CD14-positive monocyte (primary cell): ENCODE data around the gene EMILIN2. TPM values are rescaled to one million over a fixed set of nuclear protein-coding genes. Genes with fewer than 3 reads are reported as not detected.
A peak's percentile ranks its signal among the peaks of the same experiment; 100 is the strongest.

ENCODE experiments used
- DNase-seq, 3 donors: peaks; one replicate each; pipeline ENCODE4 v3.0.0-alpha.2; 2011 to 2022
- H2AFZ ChIP-seq: 2 replicates; pipeline ENCODE4 v1.6.0; 2012; ENCODE audit warnings: mild to moderate bottlenecking, low read depth, low read length, inconsistent platforms; ENCODE audit not compliant: insufficient read depth, poor library complexity, severe bottlenecking
- H3K27ac ChIP-seq, 2 donors: 1 replicate in 1 of 2; 2 replicates in 1 of 2; pipeline ENCODE4 v1.5.1; 2012 to 2013; ENCODE audit warnings: low read length in 2 of 2, control low read depth in 1 of 2, inconsistent platforms in 1 of 2, low read depth in 1 of 2, mild to moderate bottlenecking in 1 of 2
- H3K27me3 ChIP-seq, 2 donors: one replicate each; pipeline versions ENCODE4 v1.6.0 to v1.6.1; 2011 to 2013; ENCODE audit warnings: low read length in 2 of 2; ENCODE audit not compliant: control insufficient read depth in 2 of 2, insufficient read depth in 2 of 2
- H3K36me3 ChIP-seq, 2 donors: replicated peaks in 1 of 2; 1 replicate in 1 of 2; 2 replicates in 1 of 2; pipeline versions ENCODE4 v1.5.1 to v1.6.1; 2012 to 2013; ENCODE audit warnings: low read length in 2 of 2, control low read depth in 1 of 2, inconsistent platforms in 1 of 2, mild to moderate bottlenecking in 1 of 2; ENCODE audit not compliant: insufficient read depth in 2 of 2, control insufficient read depth in 1 of 2
- H3K4me1 ChIP-seq, 2 donors: 1 replicate in 1 of 2; 2 replicates in 1 of 2; pipeline versions ENCODE4 v1.5.1 to v1.6.1; 2012 to 2013; ENCODE audit warnings: low read length in 2 of 2, control low read depth in 1 of 2, inconsistent platforms in 1 of 2, mild to moderate bottlenecking in 1 of 2, moderate library complexity in 1 of 2; ENCODE audit not compliant: insufficient read depth in 2 of 2, control insufficient read depth in 1 of 2
- H3K4me2 ChIP-seq: replicated peaks from 2 replicates; pipeline ENCODE3; 2012; ENCODE audit warnings: low read length, moderate library complexity, mild to moderate bottlenecking; ENCODE audit not compliant: poor library complexity, severe bottlenecking; ENCODE audit errors: extremely low read depth
- H3K4me3 ChIP-seq, 3 experiments: fragments of 200-600 bp in 1 of 3; sonication (generic) in 1 of 3; replicated peaks in 1 of 3; 1 replicate in 2 of 3; 2 replicates in 1 of 3; pipeline ENCODE4 v1.5.1; 2011 to 2013; ENCODE audit warnings: low read length in 3 of 3, mild to moderate bottlenecking in 3 of 3, control low read depth in 2 of 3, low read depth in 2 of 3, inconsistent platforms in 1 of 3, moderate library complexity in 1 of 3
- H3K79me2 ChIP-seq: 2 replicates; pipeline ENCODE4 v1.6.0; 2012; ENCODE audit warnings: mild to moderate bottlenecking, control low read depth, inconsistent platforms, low read length, moderate library complexity; ENCODE audit not compliant: insufficient read depth
- H3K9ac ChIP-seq: 2 replicates; pipeline ENCODE4 v1.6.0; 2017; ENCODE audit warnings: low read length, mild to moderate bottlenecking; ENCODE audit not compliant: insufficient read depth, poor library complexity, severe bottlenecking
- H3K9me3 ChIP-seq, 2 donors: replicated peaks in 1 of 2; 1 replicate in 1 of 2; 2 replicates in 1 of 2; pipeline versions ENCODE4 v1.5.1 to v1.6.1; 2012 to 2013; ENCODE audit warnings: low read length in 2 of 2, control low read depth in 1 of 2; ENCODE audit not compliant: control insufficient read depth in 1 of 2, insufficient read depth in 1 of 2
- H4K20me1 ChIP-seq: 2 replicates; pipeline ENCODE4 v1.6.0; 2012; ENCODE audit warnings: mild to moderate bottlenecking, low read length, control low read depth, moderate library complexity; ENCODE audit not compliant: insufficient read depth
- H3K27ac Mint-ChIP-seq, 7 donors: one replicate each; pipeline ENCODE4 v1.8.0; 2020; ENCODE audit warnings: mild to moderate bottlenecking in 7 of 7, mixed read lengths in 7 of 7, moderate library complexity in 6 of 7, inconsistent platforms in 2 of 7
- H3K27me3 Mint-ChIP-seq, 3 donors: one replicate each; pipeline ENCODE4 v1.8.0; 2021 to 2022; ENCODE audit warnings: low read depth in 3 of 3, mild to moderate bottlenecking in 3 of 3, mixed read lengths in 3 of 3, moderate library complexity in 3 of 3, inconsistent platforms in 1 of 3
- H3K36me3 Mint-ChIP-seq, 2 donors: one replicate each; pipeline ENCODE4 v1.8.0; 2020; ENCODE audit warnings: mixed read lengths in 2 of 2, inconsistent platforms in 1 of 2, mild to moderate bottlenecking in 1 of 2
- H3K4me1 Mint-ChIP-seq: one replicate; pipeline ENCODE4 v1.8.0; 2020; ENCODE audit warnings: mild to moderate bottlenecking, mixed read lengths
- H3K4me3 Mint-ChIP-seq, 2 donors: one replicate each; pipeline ENCODE4 v1.8.0; 2020; ENCODE audit warnings: mild to moderate bottlenecking in 2 of 2, mixed read lengths in 2 of 2, moderate library complexity in 1 of 2
- H3K9me3 Mint-ChIP-seq, 7 donors: one replicate each; pipeline ENCODE4 v1.8.0; 2020 to 2022; ENCODE audit warnings: mixed read lengths in 7 of 7, mild to moderate bottlenecking in 6 of 7, moderate library complexity in 6 of 7, inconsistent platforms in 2 of 7
- CTCF ChIP-seq: fragments of 200-600 bp; IDR thresholded peaks from one replicate; pipeline ENCODE4 v1.8.0; 2022; ENCODE audit warnings: antibody characterized with exemption, mild to moderate bottlenecking
- WGBS: methylation state at CpG from one replicate; pipeline ENCODE4 v1.1.5; 2013; ENCODE audit warnings: missing lambda C conversion rate; ENCODE audit not compliant: insufficient coverage; 5-methylcytosine and 5-hydroxymethylcytosine counted together
- intact Hi-C, 2 donors: fragments of 100-400 bp; cut with micrococcal nuclease; formaldehyde crosslinking; loops; one replicate each; pipeline versions ENCODE4 v1.15.0 to v1.15.1; 2023
- polyA plus RNA-seq, 3 donors: library from polyadenylated mRNA; depleted of rRNA in 1 of 3; unstranded in 2 of 3; stranded (reverse) in 1 of 3; fragments of 300-500 nt in 2 of 3; fragments of >200 nt in 1 of 3; fragmentation: Illumina TruSeq in 2 of 3; gene quantifications; 1 replicate in 2 of 3; 2 replicates in 1 of 3; pipeline ENCODE4 v1.2.3, GENCODE V29; 2012 to 2021

Gene EMILIN2
- polyA plus RNA-seq, 3 donors = 30.5 to 43.2 (median 33.8) TPM

- Histone ChIP-seq H3K4me3 (no peak overlapping the region), H3K36me3 (peaks cover 48 to 58% of the 10 kb centered on the region in 2 donors), H3K27me3 (no peaks in the 10 kb centered on the region), H3K27ac (no peak overlapping the region), H3K79me2 (no peaks in the 10 kb centered on the region), H2AFZ (no peak overlapping the region), H3K4me2 (no peak overlapping the region), H3K4me1 (no peaks in the 10 kb centered on the region), H3K9me3 (no peaks in the 10 kb centered on the region), H3K9ac (no peak overlapping the region), H4K20me1 (no peaks in the 10 kb centered on the region)
- no peaks in the 10 kb centered on the region for H3K9me3 Mint-ChIP-seq
- peaks cover 43 to 50% of the 10 kb centered on the region in 2 donors for H3K36me3 Mint-ChIP-seq
- 97% methylated on average over 5 of the region's 7 CpGs for WGBS
- DNase-seq = no peak
- H3K4me3 Mint-ChIP-seq = no peak overlapping the region
- TF ChIP-seq CTCF = no peak
- no peaks in the 10 kb centered on the region for H3K27me3 Mint-ChIP-seq
- intact Hi-C loops = loop anchor here (10.0 kb wide), 1 partner anchor 125 kb away; no protein-coding TSS in a partner anchor
- no peaks in the 10 kb centered on the region for H3K4me1 Mint-ChIP-seq
- no peak overlapping the region for H3K27ac Mint-ChIP-seq
Measured at GRCh38 chr18:2939317-2939716, 92.5 kb downstream of the EMILIN2 start.

- Histone ChIP-seq H3K27me3 (no peaks in the 10 kb centered on the region), H2AFZ (no peak overlapping the region), H3K79me2 (no peaks in the 10 kb centered on the region), H3K27ac (peak overlapping the region in 1 of 2 donors; percentile 33), H3K4me1 (no peaks in the 10 kb centered on the region), H3K9me3 (no peaks in the 10 kb centered on the region), H3K4me3 (no peak overlapping the region), H4K20me1 (no peaks in the 10 kb centered on the region), H3K4me2 (no peak overlapping the region), H3K9ac (no peak overlapping the region), H3K36me3 (peaks cover 34 to 71% of the 10 kb centered on the region in 2 donors)
- Mint-ChIP-seq H3K27me3 (no peaks in the 10 kb centered on the region), H3K27ac (no peak overlapping the region), H3K9me3 (no peaks in the 10 kb centered on the region), H3K4me3 (no peak overlapping the region), H3K4me1 (peaks cover 2% of the 10 kb centered on the region), H3K36me3 (peaks cover 52 to 72% of the 10 kb centered on the region in 2 donors)
- no peak for TF ChIP-seq CTCF
- intact Hi-C loops = no loop called here
- DNase-seq = no peak
- WGBS = 25% methylated on average over 2 of the region's 3 CpGs
Measured at GRCh38 chr18:2948038-2948437, 101.2 kb downstream of the EMILIN2 start.
